Measurements from ENCODE around the gene CAD.

DNA sequence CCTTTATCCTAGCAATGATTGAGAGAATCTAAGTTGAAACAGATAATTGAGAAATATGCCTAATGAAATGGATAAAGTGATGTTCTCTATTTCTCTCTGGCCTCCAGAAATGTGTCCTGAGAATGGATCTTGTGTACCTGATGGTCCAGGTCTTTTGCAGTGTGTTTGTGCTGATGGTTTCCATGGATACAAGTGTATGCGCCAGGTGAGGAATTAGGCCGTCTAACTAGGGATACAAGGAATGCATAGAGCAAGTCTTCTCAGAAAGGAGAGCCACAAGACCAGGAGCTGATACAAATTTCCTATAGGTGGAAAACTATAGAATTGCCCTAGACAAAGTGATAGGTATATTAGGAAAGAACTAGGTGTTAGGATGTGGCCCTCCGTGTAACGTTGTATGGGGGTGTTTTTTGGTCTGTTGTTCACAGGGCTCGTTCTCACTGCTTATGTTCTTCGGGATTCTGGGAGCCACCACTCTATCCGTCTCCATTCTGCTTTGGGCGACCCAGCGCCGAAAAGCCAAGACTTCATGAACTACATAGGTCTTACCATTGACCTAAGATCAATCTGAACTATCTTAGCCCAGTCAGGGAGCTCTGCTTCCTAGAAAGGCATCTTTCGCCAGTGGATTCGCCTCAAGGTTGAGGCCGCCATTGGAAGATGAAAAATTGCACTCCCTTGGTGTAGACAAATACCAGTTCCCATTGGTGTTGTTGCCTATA, 592 bp upstream of the CAD start:
- TF ChIP-seq POLR2AphosphoS5 (IDR thresholded peaks at IDR 0.05; ENCODE audit: borderline replicate concordance, low read depth, low read length) (no peak), EZH2 (IDR thresholded peaks at IDR 0.05) (no peak), FOXP2 (optimal IDR thresholded peaks at IDR 0.05; ENCODE audit: control extremely low read depth, extremely low read length, insufficient read depth) (no peak)
